Osteocyte (in vitro differentiated cells): ENCODE data around the gene SLC12A6. TPM values are rescaled to one million over a fixed set of nuclear protein-coding genes. Genes with fewer than 3 reads are reported as not detected.
A peak's percentile ranks its signal among the peaks of the same experiment; 100 is the strongest.

Experiments used
- DNase-seq: peaks from one replicate; pipeline ENCODE4 v3.0.0; 2021; ENCODE audit warnings: mixed read lengths; ENCODE audit not compliant: unreplicated experiment; ENCODE audit errors: extremely low spot score
- H3K27ac Mint-ChIP-seq: one replicate; pipeline ENCODE4 v1.8.0; 2021; ENCODE audit warnings: mild to moderate bottlenecking, mixed read lengths; ENCODE audit not compliant: unreplicated experiment
- H3K27me3 Mint-ChIP-seq: one replicate; pipeline ENCODE4 v1.8.0; 2021; ENCODE audit warnings: mixed read lengths; ENCODE audit not compliant: unreplicated experiment
- H3K36me3 Mint-ChIP-seq: one replicate; pipeline ENCODE4 v1.8.0; 2021; ENCODE audit warnings: mixed read lengths; ENCODE audit not compliant: unreplicated experiment
- H3K4me1 Mint-ChIP-seq: one replicate; pipeline ENCODE4 v1.8.0; 2021; ENCODE audit warnings: mixed read lengths; ENCODE audit not compliant: unreplicated experiment
- H3K4me3 Mint-ChIP-seq: one replicate; pipeline ENCODE4 v1.8.0; 2021; ENCODE audit warnings: mild to moderate bottlenecking, moderate library complexity, mixed read lengths; ENCODE audit not compliant: unreplicated experiment
- H3K9me3 Mint-ChIP-seq: one replicate; pipeline ENCODE4 v1.8.0; 2021; ENCODE audit warnings: mixed read lengths; ENCODE audit not compliant: unreplicated experiment
- total RNA-seq: library from RNA; stranded (reverse); gene quantifications from 2 replicates; pipeline ENCODE4 v1.2.1, GENCODE V29; 2021
- TF ChIP-seq, protein P1 (sequence below): fragments of 200-600 bp; sonication (generic); IDR thresholded peaks from 2 replicates; pipeline ENCODE4 v1.5.0; 2021; ENCODE audit warnings: antibody characterized with exemption, mild to moderate bottlenecking, moderate library complexity

Gene SLC12A6
- total RNA-seq, 1 donor from 2014 or later: 52.3 TPM

DNA sequence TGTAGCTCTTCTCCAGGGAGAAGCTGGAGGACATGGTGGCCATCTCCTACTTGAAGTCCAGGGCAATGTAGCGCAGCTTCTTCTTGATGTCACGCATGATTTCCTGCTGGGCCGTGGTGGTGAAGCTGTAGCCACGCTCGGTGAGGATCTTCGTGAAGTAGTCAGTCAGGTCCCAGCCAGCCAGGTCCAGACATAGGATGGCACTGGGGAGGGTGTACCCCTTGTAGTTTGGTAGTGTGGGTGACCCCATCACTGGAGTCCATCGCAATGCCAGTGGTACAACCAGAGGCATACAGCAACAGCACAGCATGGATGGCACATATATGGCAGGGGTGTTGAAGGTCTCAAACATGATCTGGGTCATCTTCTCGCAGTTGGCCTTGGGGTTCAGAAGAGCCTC lies 36.4 kb upstream of the SLC12A6 start:
- Mint-ChIP-seq H3K27me3 (no peaks in the 10 kb centered on the region), H3K36me3 (peaks cover 2% of the 10 kb centered on the region), H3K4me1 (no peaks in the 10 kb centered on the region), H3K4me3 (no peak overlapping the region), H3K9me3 (no peaks in the 10 kb centered on the region), H3K27ac (no peak overlapping the region)
- DNase-seq: no peak
- TF ChIP-seq, protein P1, sequence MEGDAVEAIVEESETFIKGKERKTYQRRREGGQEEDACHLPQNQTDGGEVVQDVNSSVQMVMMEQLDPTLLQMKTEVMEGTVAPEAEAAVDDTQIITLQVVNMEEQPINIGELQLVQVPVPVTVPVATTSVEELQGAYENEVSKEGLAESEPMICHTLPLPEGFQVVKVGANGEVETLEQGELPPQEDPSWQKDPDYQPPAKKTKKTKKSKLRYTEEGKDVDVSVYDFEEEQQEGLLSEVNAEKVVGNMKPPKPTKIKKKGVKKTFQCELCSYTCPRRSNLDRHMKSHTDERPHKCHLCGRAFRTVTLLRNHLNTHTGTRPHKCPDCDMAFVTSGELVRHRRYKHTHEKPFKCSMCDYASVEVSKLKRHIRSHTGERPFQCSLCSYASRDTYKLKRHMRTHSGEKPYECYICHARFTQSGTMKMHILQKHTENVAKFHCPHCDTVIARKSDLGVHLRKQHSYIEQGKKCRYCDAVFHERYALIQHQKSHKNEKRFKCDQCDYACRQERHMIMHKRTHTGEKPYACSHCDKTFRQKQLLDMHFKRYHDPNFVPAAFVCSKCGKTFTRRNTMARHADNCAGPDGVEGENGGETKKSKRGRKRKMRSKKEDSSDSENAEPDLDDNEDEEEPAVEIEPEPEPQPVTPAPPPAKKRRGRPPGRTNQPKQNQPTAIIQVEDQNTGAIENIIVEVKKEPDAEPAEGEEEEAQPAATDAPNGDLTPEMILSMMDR: no peak

DNA sequence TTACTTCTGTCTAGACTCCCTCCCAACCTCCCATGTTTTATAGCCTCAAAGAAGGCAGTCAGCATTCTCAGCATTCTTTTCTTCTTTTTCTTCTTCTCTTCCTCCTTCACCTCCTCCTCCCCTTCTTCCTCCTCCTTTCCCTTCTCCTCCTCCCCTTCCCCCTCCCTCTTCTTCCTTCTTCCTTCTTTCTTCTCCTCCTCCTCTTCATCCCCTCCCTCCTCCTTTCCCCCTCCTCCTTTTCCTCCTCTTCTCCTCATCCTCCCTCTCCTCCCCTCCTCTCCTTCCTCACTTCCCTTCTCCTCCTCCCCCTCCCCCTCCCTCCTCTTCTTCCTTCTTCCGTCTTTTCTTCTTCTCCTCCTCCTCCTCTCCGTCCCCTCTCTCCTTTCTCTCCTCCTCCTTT lies 33.1 kb upstream of the SLC12A6 start:
- Mint-ChIP-seq H3K27ac (no peak overlapping the region), H3K27me3 (no peaks in the 10 kb centered on the region), H3K4me1 (peaks cover 15% of the 10 kb centered on the region), H3K4me3 (no peak overlapping the region), H3K9me3 (no peaks in the 10 kb centered on the region), H3K36me3 (no peaks in the 10 kb centered on the region)
- TF ChIP-seq, protein P1: no peak
- no peak for DNase-seq

DNA sequence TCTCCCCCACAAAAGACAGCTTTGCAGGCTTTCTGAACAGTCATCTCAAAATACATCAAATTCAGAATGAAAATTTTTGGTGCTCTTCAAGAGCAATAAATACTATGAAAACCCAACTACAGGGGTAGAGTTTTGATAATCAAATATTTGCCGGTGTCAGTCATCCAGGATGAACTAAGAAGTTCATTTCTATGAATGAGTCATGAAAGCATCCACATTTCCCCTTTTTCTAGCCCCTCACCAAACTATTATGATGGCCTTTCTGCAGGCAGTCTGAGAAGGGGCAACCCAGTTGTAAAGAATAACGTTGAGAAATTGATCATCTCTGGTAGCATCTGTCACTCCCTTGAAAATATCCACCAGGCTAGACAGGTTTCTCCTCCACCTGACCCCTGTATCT lies 32.5 kb upstream of the SLC12A6 start:
- no peak for DNase-seq
- no peak overlapping the region for H3K27ac Mint-ChIP-seq
- no peaks in the 10 kb centered on the region for H3K36me3 Mint-ChIP-seq
- H3K9me3 Mint-ChIP-seq: no peaks in the 10 kb centered on the region
- TF ChIP-seq, protein P1: no peak
- no peak overlapping the region for H3K4me3 Mint-ChIP-seq
- no peaks in the 10 kb centered on the region for H3K27me3 Mint-ChIP-seq
- peaks cover 18% of the 10 kb centered on the region for H3K4me1 Mint-ChIP-seq

DNA sequence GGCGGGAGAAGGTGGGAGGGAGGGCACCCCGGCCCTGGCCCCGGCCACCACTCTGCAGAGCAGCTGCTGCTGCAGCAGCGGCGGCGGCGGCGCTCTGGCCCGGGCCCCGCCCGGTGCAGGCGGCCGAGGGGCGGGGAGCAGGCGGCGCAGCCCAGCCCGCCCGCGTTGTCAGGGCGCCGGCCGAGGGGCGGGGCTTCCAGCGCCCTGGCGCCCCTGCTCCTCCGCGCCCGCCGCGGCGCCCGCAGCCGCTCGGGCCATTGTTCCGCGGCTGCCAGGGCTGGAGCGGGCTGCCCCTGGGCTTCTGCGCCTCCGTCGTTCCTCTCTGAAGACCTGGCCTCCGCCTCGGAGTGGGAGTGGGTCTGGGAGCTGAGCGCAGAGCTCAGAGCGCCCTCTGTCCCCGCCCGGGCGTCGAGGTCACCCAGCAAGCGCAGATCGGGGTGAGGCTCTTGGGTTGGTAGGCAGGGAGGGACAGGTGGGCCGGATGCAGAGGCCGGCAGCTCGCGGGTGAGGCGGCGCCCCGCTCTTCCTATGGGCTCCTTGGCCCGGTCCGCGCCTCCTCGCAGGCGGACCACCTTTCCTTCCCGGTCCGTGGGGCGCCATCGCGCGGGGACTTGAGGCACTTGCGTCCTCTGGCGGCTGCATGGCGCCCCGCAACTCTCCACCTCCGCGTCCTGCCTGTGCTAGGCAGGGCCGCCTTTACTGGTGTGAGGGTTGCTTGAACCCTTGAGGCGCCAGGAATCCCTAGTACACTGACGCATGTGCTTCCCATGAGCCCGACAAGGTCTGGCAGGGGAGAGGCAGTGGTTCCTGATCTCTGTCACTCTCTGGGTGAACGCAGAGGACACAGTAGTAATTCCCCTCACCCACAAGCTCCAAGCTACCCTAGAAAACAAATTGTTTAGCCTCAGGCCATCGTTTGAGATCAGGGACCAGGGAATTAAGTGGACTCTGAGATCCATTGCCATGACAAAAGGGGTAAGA lies 29.8 kb upstream of the SLC12A6 start, which contains the start of gene LPCAT4:
LPCAT4 (minus strand) TSS at position 96 of the 981 bp plus-strand sequence. CDS start 96 bp downstream, outside the sequence.
- Mint-ChIP-seq H3K27ac (peak within 1 kb of the TSS; percentile 87), H3K9me3 (no peaks in the 10 kb centered on the region), H3K36me3 (peaks cover 2% of the 10 kb centered on the region), H3K4me3 (peak within 1 kb of the TSS; percentile 97), H3K4me1 (peaks cover 27% of the 10 kb centered on the region), H3K27me3 (no peaks in the 10 kb centered on the region)
- DNase-seq: peak; percentile 96
- TF ChIP-seq, protein P1: peak; percentile 99

DNA sequence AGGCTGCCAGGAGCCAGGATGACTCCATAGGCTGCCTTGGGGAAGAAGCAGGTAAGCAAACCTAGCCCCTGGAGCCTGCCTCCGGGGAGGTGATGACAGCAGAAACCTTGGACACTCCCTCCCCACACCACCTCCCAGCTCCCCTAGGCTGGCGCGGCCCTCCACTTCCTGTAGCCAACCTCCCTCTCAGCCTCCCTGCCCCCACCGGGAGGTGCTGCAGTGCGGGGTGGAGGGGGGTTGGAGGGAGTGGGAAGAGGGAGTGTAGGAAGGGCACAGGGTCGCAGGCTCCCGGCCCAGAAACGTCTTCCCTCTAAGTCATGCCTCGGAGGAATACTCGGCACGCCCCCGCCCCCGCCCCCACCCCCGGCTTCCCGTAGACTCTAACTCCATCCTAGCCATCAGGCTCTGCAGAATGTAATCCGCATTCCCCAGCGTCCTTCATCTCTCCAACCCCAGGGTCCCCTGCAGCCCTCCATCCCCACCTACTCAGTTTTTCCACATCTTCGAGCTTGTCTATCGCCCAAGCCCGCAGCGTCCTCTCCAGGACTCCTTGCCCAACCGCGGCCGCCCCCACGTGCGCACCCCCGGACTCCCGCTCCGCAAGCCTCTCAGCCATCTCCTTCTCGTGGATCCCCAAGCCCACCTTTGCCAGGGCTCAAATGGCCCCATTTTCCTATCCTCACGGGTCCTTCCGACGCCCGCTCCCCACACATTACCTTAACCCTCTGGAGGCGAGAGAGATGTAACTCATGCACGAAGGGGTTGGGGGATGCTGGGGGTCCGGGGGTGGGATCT lies 28.9 kb upstream of the SLC12A6 start:
- DNase-seq: no peak
- TF ChIP-seq, protein P1: no peak
- Mint-ChIP-seq H3K36me3 (peaks cover 6% of the 10 kb centered on the region), H3K4me3 (peak overlapping the region; percentile 97), H3K27ac (peak overlapping the region; percentile 65), H3K4me1 (peaks cover 28% of the 10 kb centered on the region), H3K9me3 (no peaks in the 10 kb centered on the region), H3K27me3 (no peaks in the 10 kb centered on the region)
